ENCODE measurements around the gene B4GALNT2.
"Not testable (repeated sequence)": the region's sequence is repeated elsewhere in the genome, so short reads cannot be mapped to it uniquely, and the experiment has no call there.

The B4GALNT2 gene

GRCh38 chr17:49183341-49183740 lies 50.8 kb downstream of the B4GALNT2 start:
- TF ChIP-seq SPI1 (IDR thresholded peaks at IDR 0.05; ENCODE audit: borderline replicate concordance, low read depth) (no peak), REST (IDR thresholded peaks at IDR 0.05; ENCODE audit: insufficient replicate concordance, low read depth) (no peak), POLR2AphosphoS5 (IDR thresholded peaks at IDR 0.05; ENCODE audit: low read depth) (no peak), CTCF (IDR thresholded peaks at IDR 0.05; ENCODE audit: insufficient read depth, low read length) (no peak), GABPA (IDR thresholded peaks at IDR 0.05; ENCODE audit: low read depth) (no peak)
- Histone ChIP-seq H3K27me3 (ENCODE audit: insufficient read depth, poor library complexity, severe bottlenecking) (no peaks in the 10 kb centered on the region), H3K27ac (replicated peaks) (no peak overlapping the region), H3K4me3 (replicated peaks; ENCODE audit: insufficient read depth, low read length) (no peak overlapping the region)
- DNase-seq (ENCODE audit: low read depth in 1 of 2, low spot score in 1 of 2), result no peak

- H3K4me3 ChIP-seq (replicated peaks; ENCODE audit: insufficient read depth, low read length), result no peak overlapping the region
- no peak overlapping the region for H3K27ac ChIP-seq (replicated peaks)
- DNase-seq (ENCODE audit: low read depth in 1 of 2, low spot score in 1 of 2), result no peak
- TF ChIP-seq CTCF (IDR thresholded peaks at IDR 0.05; ENCODE audit: insufficient read depth, low read length) (no peak), SPI1 (IDR thresholded peaks at IDR 0.05; ENCODE audit: borderline replicate concordance, low read depth) (no peak), GABPA (IDR thresholded peaks at IDR 0.05; ENCODE audit: low read depth) (no peak), POLR2AphosphoS5 (IDR thresholded peaks at IDR 0.05; ENCODE audit: low read depth) (no peak), REST (IDR thresholded peaks at IDR 0.05; ENCODE audit: insufficient replicate concordance, low read depth) (no peak)
- no peaks in the 10 kb centered on the region for H3K27me3 ChIP-seq (ENCODE audit: insufficient read depth, poor library complexity, severe bottlenecking)
Measured at GRCh38 chr17:49183801-49184200, 51.2 kb downstream of the B4GALNT2 start.

GRCh38 chr17:49184522-49184921 lies 52.0 kb downstream of the B4GALNT2 start:
- not testable (repeated sequence) for H3K27ac ChIP-seq (replicated peaks); DNase-seq (ENCODE audit: low read depth in 1 of 2, low spot score in 1 of 2); H3K4me3 ChIP-seq (replicated peaks; ENCODE audit: insufficient read depth, low read length); H3K27me3 ChIP-seq (ENCODE audit: insufficient read depth, poor library complexity, severe bottlenecking)

GRCh38 chr17:49185381-49185780 lies 52.8 kb downstream of the B4GALNT2 start:
- not testable (repeated sequence) for H3K4me3 ChIP-seq (replicated peaks; ENCODE audit: insufficient read depth, low read length); H3K27ac ChIP-seq (replicated peaks); H3K27me3 ChIP-seq (ENCODE audit: insufficient read depth, poor library complexity, severe bottlenecking); DNase-seq (ENCODE audit: low read depth in 1 of 2, low spot score in 1 of 2)

GRCh38 chr17:49187301-49187700 lies 54.7 kb downstream of the B4GALNT2 start:
- Histone ChIP-seq H3K4me3 (replicated peaks; ENCODE audit: insufficient read depth, low read length) (no peak overlapping the region), H3K27ac (replicated peaks) (no peak overlapping the region), H3K27me3 (ENCODE audit: insufficient read depth, poor library complexity, severe bottlenecking) (no peaks in the 10 kb centered on the region)
- no peak for TF ChIP-seq GABPA (IDR thresholded peaks at IDR 0.05; ENCODE audit: low read depth)
- TF ChIP-seq REST (IDR thresholded peaks at IDR 0.05; ENCODE audit: insufficient replicate concordance, low read depth), result no peak
- no peak for TF ChIP-seq CTCF (IDR thresholded peaks at IDR 0.05; ENCODE audit: insufficient read depth, low read length)
- no peak for TF ChIP-seq SPI1 (IDR thresholded peaks at IDR 0.05; ENCODE audit: borderline replicate concordance, low read depth)
- no peak for TF ChIP-seq POLR2AphosphoS5 (IDR thresholded peaks at IDR 0.05; ENCODE audit: low read depth)
- no peak for DNase-seq (ENCODE audit: low read depth in 1 of 2, low spot score in 1 of 2)
